Esophagus squamous epithelium (tissue), 5 donors: Measurements from ENCODE around the gene MSANTD1. TPM values are rescaled to one million over a fixed set of nuclear protein-coding genes. Genes with fewer than 3 reads are reported as not detected.

Source experiments
- DNase-seq: peaks from one replicate; lab custom pipeline; 2025; lab: John Stamatoyannopoulos, UW
- H3K27ac ChIP-seq, 4 donors: fragments of 200-600 bp; sonication (generic); one replicate each; pipeline ENCODE4 v1.5.1; 2016 to 2019; ENCODE audit warnings: mild to moderate bottlenecking in 1 of 4
- H3K27me3 ChIP-seq, 4 donors: fragments of 200-600 bp; sonication (generic); 1 replicate in 3 of 4; 2 replicates in 1 of 4; pipeline versions ENCODE4 v1.5.1 to v1.6.0; 2017 to 2021; ENCODE audit warnings: antibody characterized with exemption in 1 of 4
- H3K36me3 ChIP-seq, 3 donors: fragments of 200-600 bp; sonication (generic); one replicate each; pipeline ENCODE4 v1.5.1; 2016 to 2019
- H3K4me1 ChIP-seq, 3 donors: fragments of 200-600 bp; sonication (generic); one replicate each; pipeline ENCODE4 v1.5.1; 2017 to 2019
- H3K4me3 ChIP-seq, 4 donors: fragments of 200-600 bp; sonication (generic); 1 replicate in 3 of 4; 2 replicates in 1 of 4; pipeline ENCODE4 v1.5.1; 2016 to 2019; ENCODE audit warnings: mild to moderate bottlenecking in 2 of 4, moderate library complexity in 1 of 4
- H3K9me3 ChIP-seq, 3 donors: fragments of 200-600 bp; sonication (generic); one replicate each; pipeline ENCODE4 v1.5.1; 2016 to 2019
- CTCF ChIP-seq, 6 experiments: fragments of 450-650 bp in 4 of 6; fragments of 200-600 bp in 2 of 6; sonication (generic) in 2 of 6; IDR thresholded peaks; one replicate each; pipeline ENCODE4 v1.5.1; 2016 to 2019; ENCODE audit warnings: antibody characterized with exemption in 6 of 6, mild to moderate bottlenecking in 4 of 6, moderate library complexity in 4 of 6
- POLR2A ChIP-seq, 4 donors: fragments of 450-650 bp; IDR thresholded peaks; one replicate each; pipeline ENCODE4 v1.6.1; 2017; ENCODE audit warnings: antibody characterized with exemption in 4 of 4, mild to moderate bottlenecking in 4 of 4, moderate library complexity in 3 of 4
- WGBS, 2 donors: methylation state at CpG; one replicate each; pipeline ENCODE4 v1.1.5; 2018; 5-methylcytosine and 5-hydroxymethylcytosine counted together
- intact Hi-C: fragments of 100-400 bp; cut with DNase I; formaldehyde crosslinking; loops from one replicate; pipeline ENCODE4 v1.15.0; 2022
- total RNA-seq, 4 donors: library from RNA; depleted of rRNA; stranded (reverse); fragments of >200 nt; gene quantifications; one replicate each; pipeline ENCODE4 v1.1.0, GENCODE V29; 2016
- donor health status: DM: yes; HTN: yes; CAD: no.

Gene MSANTD1
- total RNA-seq, 4 donors from 2014 or later: 0.15 to 0.95 (median 0.18) TPM; not detected in 1

- TF ChIP-seq POLR2A (IDR thresholded peaks at IDR 0.05): no peak
- no peak for TF ChIP-seq CTCF (IDR thresholded peaks at IDR 0.05)
- Histone ChIP-seq H3K4me1 (peaks cover 0 to 8% (median 0%) of the 10 kb centered on the region in 3 donors), H3K27me3 (no peaks in the 10 kb centered on the region), H3K36me3 (peaks cover 0 to 69% (median 15%) of the 10 kb centered on the region in 3 donors), H3K4me3 (no peak overlapping the region), H3K27ac (no peak overlapping the region), H3K9me3 (no peaks in the 10 kb centered on the region)
- intact Hi-C loops: no loop called here
- WGBS, 2 donors: 62 to 67% methylated on average over 6 to 11 of the region's 23 CpGs
- DNase-seq: no peak
These were observed 5.7 kb upstream of the MSANTD1 start for GRCh38 chr4:3243136-3243780.

DNA sequence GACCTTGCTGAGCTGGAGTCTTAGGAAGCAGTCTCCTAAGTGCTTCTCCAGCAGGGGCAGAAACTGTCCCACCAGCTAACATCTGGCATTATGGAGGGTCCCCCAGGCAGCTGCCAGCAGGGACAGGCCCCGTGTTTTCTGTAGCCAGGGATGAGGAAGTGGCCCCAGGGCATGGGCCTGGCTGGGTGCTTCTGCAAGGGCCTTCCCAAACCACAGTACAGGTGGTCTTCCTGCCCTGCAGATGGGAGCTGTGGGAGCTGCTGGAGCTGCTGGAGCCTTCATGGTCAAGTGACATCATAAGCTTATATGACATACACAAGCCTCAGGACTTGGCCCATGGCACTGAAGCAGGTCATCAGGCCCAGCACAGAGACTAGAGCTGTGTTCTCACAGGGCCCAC lies 5.0 kb upstream of the MSANTD1 start:
- H3K4me1 ChIP-seq: peaks cover 0 to 8% (median 0%) of the 10 kb centered on the region in 3 donors
- no peak overlapping the region for H3K4me3 ChIP-seq
- H3K36me3 ChIP-seq: peaks cover 0 to 62% (median 11%) of the 10 kb centered on the region in 3 donors
- no peaks in the 10 kb centered on the region for H3K9me3 ChIP-seq
- no peak for TF ChIP-seq CTCF (IDR thresholded peaks at IDR 0.05)
- TF ChIP-seq POLR2A (IDR thresholded peaks at IDR 0.05): no peak
- intact Hi-C loops: no loop called here
- no peak for DNase-seq
- no peak overlapping the region for H3K27ac ChIP-seq
- H3K27me3 ChIP-seq: no peaks in the 10 kb centered on the region
- 80% methylated on average over 1 of the region's 1 CpG; no CpG with 5 or more reads in 1 of the 2 donors for WGBS, 2 donors

DNA sequence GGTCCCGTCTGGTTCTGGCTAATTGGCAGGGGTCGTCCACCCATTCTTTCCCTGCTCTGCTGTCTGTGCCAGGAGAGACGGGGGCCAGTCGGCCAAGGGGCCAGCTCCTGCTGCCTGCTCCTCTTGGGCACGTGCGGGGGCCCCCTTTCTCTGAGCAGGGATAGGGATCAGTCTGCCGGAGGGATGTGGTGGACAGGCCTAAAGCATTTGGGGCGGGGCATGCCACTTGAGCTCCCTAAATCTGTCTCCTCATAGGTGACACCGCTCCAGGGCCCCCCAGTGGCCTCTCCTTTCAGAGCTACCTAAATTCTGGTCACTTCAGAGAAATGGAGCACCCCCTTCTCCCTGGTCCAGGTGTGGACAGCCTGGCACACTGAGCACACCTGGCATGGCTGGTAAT lies 4.2 kb upstream of the MSANTD1 start:
- Histone ChIP-seq H3K9me3 (no peaks in the 10 kb centered on the region), H3K27me3 (no peaks in the 10 kb centered on the region), H3K4me1 (peaks cover 0 to 8% (median 0%) of the 10 kb centered on the region in 3 donors), H3K36me3 (peaks cover 0 to 54% (median 6%) of the 10 kb centered on the region in 3 donors), H3K27ac (no peak overlapping the region), H3K4me3 (no peak overlapping the region)
- intact Hi-C loops: no loop called here
- DNase-seq: no peak
- WGBS, 2 donors: 81 to 90% methylated on average over 4 to 8 of the region's 9 CpGs
- TF ChIP-seq CTCF (IDR thresholded peaks at IDR 0.05): no peak
- TF ChIP-seq POLR2A (IDR thresholded peaks at IDR 0.05): no peak

- WGBS, 2 donors: 100% methylated on average over 3 of the region's 6 CpGs; no CpG with 5 or more reads in 1 of the 2 donors
- Histone ChIP-seq H3K27ac (no peak overlapping the region), H3K4me3 (no peak overlapping the region), H3K4me1 (peaks cover 0 to 8% (median 0%) of the 10 kb centered on the region in 3 donors), H3K36me3 (peaks cover 0 to 45% (median 0%) of the 10 kb centered on the region in 3 donors), H3K27me3 (no peaks in the 10 kb centered on the region), H3K9me3 (no peaks in the 10 kb centered on the region)
- no peak for DNase-seq
- intact Hi-C loops: no loop called here
- TF ChIP-seq CTCF (IDR thresholded peaks at IDR 0.05): no peak
- TF ChIP-seq POLR2A (IDR thresholded peaks at IDR 0.05): no peak
These were observed 3.3 kb upstream of the MSANTD1 start for GRCh38 chr4:3245676-3246075.
